Keratinocyte (primary cell): Measurements from ENCODE around the gene KRTAP5-10.

Source experiments
- EZH2 ChIP-seq: IDR thresholded peaks from one replicate; pipeline ENCODE4 v1.6.1; 2012; ENCODE audit warnings: inconsistent platforms, mild to moderate bottlenecking, low read length, moderate library complexity
- TF ChIP-seq, protein P1 (sequence below), 3 experiments: IDR thresholded peaks in 1 of 3; conservative IDR thresholded peaks in 1 of 3; optimal IDR thresholded peaks in 1 of 3; 2 replicates in 2 of 3; 3 replicates in 1 of 3; pipeline versions ENCODE3 to v1.5.1; 2011; ENCODE audit warnings: low read length in 3 of 3, mild to moderate bottlenecking in 3 of 3, moderate library complexity in 2 of 3, control low read depth in 1 of 3, inconsistent platforms in 1 of 3; ENCODE audit not compliant: insufficient read depth in 2 of 3; ENCODE audit errors: extremely low read depth in 1 of 3

DNA sequence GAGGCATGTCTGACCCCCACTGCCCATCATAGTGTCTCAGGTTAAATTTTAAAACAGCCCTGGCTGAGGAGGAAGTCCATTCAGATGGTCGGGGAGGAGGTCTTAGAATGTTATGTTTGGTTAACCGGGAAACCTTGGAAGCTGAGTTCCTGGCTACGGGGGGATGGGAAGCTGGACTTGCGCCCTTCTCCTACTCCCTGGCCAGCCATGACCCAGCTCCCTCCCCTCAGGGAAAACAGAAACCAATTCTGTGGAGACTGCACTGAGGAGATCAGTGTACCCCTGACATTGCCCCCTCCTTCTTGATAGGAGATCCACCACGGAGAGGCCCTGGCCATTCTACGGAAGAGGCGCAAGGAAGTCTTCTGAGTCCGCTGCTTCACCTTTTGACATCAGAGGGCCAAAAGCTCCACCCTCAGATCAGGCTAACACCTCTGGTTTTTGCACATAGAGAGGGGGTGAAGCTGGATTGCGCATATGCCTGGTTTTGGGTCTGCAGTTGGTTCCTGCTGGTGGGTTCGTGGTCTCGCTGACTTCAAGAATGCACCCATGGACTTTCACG, 19.9 kb upstream of the KRTAP5-10 start:
- TF ChIP-seq, protein P1, sequence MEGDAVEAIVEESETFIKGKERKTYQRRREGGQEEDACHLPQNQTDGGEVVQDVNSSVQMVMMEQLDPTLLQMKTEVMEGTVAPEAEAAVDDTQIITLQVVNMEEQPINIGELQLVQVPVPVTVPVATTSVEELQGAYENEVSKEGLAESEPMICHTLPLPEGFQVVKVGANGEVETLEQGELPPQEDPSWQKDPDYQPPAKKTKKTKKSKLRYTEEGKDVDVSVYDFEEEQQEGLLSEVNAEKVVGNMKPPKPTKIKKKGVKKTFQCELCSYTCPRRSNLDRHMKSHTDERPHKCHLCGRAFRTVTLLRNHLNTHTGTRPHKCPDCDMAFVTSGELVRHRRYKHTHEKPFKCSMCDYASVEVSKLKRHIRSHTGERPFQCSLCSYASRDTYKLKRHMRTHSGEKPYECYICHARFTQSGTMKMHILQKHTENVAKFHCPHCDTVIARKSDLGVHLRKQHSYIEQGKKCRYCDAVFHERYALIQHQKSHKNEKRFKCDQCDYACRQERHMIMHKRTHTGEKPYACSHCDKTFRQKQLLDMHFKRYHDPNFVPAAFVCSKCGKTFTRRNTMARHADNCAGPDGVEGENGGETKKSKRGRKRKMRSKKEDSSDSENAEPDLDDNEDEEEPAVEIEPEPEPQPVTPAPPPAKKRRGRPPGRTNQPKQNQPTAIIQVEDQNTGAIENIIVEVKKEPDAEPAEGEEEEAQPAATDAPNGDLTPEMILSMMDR (optimal IDR thresholded peaks at IDR 0.05 in 1 of 3, IDR thresholded peaks at IDR 0.05 in 1 of 3, conservative IDR thresholded peaks at IDR 0.05 in 1 of 3; ENCODE audit: extremely low read depth in 1 of 3, insufficient read depth in 2 of 3, low read length in 3 of 3): no peak
- no peak for TF ChIP-seq EZH2
